CD4-positive, alpha-beta T cell treated with Interleukin-4 for 1 hour (primary cell): ENCODE data around the gene LRIG2.
"Not testable (repeated sequence)": the region's sequence is repeated elsewhere in the genome, so short reads cannot be mapped to it uniquely, and the experiment has no call there.

Experiments used
- DNase-seq, 2 donors: peaks; one replicate each; pipeline ENCODE4 v3.0.0-alpha.2; 2020 to 2022

The LRIG2 gene

DNA sequence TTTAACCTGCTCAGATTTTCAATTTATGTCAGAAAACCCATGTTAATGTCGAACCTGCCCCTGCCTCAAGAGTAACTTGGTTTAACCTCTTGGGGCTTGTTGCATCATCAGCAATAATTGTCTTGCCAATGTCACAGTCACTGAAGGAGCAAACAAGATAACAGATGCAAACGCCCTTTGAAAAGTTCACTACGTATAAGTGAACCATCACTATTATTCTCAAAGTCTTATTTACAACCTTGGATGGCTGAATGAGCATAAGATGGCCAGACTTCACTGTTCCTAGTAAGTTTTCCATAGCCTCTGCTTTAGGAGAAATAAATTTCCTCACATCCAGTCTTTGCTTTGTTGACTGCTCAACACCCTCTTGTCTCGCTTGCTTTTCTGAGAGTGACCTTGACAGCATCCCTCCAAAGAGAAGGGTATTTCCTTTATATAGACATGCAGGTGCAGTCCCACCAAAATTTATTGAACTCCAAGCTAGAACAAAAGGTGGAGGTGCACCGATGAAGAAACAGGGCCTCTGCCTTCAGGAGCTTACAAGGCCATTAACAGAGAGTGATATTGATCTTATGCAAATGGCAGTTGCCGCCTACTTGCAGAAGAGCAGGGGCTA, 749 bp upstream of the LRIG2 start:
- DNase-seq = no peak

GRCh38 chr1:113073479-113073950, 517 bp downstream of the LRIG2 start:
- DNase-seq = no peak

DNA sequence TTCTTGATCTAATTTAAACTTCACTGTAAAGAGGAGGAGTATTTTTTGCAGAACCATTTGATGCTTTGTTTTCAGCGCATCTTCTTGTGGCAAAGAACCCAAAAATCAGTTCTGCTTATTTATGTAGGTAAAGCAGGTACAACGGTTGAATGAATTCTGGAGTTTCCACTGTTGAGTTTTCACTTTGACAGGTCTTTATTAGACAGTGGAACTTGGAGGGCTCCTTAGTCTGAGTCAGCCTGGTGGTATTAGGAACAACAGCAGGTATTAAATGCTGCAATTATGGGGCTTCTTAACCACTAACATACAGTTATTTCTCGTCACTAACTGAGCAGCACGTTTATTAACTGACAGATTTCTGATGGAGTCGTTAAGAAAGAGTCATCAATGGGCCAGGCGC, 1.2 kb downstream of the LRIG2 start:
- DNase-seq = no peak

DNA sequence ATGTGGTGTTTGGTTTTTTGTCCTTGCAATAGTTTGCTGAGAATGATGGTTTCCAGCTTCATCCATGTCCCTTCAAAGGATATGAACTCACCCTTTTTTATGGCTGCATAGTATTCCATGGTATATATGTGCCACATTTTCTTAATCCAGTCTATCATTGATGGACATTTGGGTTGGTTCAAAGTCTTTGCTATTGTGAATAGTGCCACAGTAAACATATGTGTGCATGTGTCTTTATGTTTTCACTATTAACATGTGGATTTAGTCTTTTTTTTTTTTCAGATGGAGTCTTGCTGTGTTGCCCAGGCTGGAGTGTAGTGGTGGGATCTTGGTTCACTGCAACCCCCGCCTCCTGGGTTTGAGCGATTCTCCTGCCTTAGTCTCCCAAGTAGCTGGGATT, 5.0 kb downstream of the LRIG2 start:
- not testable (repeated sequence) for DNase-seq

DNA sequence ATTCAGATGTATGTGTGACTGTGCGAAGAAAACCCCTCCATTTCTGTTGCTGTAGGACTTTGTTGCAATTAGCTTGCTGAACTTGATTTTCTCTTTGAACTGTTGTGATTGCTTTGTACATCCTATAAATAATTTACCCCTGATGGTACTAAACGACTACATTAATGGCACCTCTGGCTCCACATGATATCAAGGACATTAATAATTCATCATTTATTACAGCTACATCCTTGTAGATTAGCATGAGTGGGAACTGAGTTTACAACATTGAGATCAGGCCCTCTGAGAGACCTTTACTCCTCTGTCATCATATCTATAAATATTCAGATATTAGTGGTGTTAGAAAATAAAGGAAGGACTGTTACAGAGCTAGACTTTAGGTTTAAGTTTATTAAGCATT, 13.5 kb downstream of the LRIG2 start:
- no peak for DNase-seq

GRCh38 chr1:113088972-113089371, 16.0 kb downstream of the LRIG2 start:
- DNase-seq = no peak

DNA sequence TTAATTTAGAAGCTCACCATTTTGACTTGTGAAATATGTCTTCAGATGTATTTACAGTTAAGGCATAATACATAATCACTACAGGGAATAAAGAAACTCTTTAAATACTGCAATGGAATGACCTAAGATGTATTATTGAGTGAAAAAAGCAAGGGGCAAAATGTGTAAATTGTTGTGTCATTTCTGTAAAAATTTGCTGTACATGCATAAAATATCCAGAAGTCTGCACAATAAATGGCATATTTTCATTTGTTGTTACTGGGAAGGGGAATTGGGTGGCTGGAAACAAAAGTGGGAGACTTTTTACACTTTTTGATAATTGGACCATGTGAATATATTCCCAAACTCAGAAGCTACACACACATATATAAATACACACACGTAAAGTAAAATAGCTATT, 17.1 kb downstream of the LRIG2 start:
- DNase-seq = no peak

DNA sequence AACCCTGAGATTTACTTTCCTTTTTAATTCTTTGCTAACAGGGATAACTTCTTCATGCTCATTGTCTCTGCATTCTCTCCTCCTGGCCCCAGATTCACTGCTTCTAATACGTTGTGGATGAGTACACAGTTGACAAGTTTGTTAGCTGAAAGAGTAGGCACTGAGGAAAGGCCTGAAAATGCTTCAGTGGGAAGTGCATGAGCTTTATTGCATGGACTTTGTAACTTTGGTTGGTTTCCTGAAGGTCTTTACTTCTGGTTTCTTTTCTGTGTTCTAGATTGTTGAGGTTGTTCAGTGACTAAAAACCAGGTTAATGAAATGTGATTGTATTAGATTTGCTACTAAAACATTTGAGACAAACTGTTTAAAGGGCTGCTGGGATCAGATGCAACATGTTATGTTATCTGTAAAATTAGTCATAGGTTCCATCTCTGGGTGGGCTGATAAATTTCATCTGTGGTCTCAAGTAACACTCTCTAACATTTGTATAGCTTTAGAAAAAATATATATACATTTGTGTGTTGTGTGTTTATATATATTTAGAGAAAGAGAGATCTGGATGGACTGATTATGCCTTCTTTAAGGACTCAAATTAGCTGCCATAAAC, 19.1 kb downstream of the LRIG2 start:
- DNase-seq = no peak

DNA sequence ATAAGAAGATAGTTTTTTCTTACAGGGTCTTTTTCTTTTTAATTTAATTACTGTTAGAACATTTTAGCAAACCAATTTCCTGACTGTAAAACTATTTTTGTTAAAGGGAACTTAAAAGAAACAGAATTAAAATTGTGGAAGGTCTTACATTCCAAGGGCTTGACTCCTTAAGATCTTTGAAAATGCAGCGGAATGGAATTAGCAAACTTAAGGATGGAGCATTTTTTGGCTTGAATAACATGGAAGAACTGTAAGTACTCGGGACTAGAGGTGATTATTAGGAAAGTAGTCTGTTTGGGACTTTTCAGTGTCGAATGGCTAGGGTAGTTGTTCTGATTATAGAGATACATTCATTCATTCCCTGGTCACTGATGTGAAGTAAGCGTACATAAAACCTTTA, 21.5 kb downstream of the LRIG2 start:
- no peak for DNase-seq

DNA sequence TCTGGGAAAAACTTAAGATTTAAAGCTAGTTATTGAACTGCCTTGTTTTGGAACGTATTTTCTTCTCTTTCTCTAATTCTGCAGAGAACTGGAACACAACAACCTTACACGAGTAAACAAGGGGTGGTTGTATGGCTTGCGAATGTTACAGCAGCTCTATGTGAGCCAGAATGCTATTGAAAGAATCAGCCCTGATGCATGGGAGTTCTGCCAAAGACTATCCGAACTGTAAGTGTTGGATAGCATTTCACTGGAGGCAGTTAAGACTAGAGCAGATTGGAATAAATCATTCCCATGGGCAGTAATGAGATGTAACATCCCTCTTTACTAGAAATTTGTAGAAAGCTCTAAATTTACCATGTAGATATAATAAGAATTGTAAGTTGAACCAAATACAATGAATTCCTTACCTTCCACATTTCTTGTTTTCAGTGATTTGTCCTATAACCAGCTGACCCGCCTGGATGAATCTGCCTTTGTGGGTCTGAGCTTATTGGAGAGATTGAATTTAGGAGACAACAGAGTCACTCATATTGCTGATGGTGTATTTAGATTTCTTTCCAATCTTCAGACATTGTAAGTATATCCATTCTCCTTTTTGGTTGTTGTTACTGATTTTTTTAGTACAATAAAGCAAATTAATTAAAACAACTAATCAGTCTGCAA, 22.9 kb downstream of the LRIG2 start:
- DNase-seq = no peak

- DNase-seq = no peak
These were observed 23.5 kb downstream of the LRIG2 start for GRCh38 chr1:113096493-113096892.

- DNase-seq = no peak
These were observed 28.6 kb downstream of the LRIG2 start for GRCh38 chr1:113101588-113101987.

DNA sequence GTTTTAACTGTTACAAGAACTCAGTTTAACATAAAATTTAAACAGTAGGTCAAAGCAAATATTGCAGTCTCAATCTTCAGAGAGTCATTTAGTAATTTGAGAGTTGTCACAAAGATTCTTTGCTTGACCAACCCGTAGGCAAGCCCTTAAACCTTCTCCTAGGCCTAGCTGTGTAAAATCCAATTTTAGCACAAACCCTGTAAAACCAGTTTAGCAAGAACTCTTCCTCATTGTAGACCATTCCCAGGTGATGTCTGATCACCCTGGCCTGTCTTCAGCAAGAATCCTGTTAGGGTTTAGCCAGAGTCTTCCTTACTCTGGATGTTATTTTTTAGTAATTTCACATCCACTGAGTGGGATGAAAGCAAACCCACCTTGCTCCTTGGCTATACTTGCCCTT, 30.1 kb downstream of the LRIG2 start:
- no peak for DNase-seq

GRCh38 chr1:113103977-113104376, 31.0 kb downstream of the LRIG2 start:
- no peak for DNase-seq

DNA sequence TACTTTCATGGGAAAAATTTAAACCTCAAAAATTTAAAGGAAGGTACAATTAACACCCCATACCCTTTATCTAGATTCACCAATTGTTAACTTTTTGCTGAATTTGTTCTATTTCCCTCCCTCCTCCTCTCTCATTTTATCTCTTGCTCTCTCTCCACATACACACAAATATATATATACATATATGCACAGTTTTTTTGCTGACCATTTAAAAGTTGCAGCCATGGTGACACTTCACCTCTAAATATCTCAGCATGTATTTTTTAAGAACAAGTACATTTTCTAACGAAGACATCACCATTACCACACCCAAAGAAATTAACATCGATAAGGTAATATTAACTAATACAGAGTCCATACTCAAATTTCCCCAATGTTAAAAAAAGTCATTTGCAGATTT, 33.9 kb downstream of the LRIG2 start:
- no peak for DNase-seq

DNA sequence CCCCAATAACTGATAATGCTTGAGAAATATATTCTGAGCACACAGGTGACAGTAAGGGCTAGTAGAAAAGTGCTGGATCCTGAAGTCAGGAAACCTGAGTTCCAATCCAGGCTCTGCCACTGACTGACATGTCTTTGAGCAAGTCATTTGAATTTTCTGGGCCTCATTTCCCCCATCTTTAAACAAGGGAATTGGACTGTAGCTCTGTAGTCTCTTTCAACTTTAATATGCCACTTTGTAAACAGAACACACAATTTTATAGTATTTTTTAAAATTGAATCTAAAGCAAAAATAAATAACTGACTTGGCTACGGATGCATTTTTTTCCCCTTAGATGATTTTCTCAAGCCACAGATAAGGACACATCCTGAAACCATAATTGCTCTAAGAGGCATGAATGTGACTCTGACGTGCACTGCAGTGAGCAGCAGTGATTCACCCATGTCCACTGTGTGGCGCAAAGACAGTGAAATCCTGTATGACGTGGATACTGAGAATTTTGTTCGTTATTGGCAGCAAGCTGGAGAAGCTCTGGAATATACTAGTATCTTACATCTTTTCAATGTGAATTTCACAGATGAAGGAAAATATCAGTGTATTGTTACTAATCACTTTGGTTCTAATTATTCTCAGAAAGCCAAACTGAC, 37.0 kb downstream of the LRIG2 start:
- DNase-seq = no peak

- no peak for DNase-seq
These were observed 45.3 kb downstream of the LRIG2 start for GRCh38 chr1:113118266-113118665.

DNA sequence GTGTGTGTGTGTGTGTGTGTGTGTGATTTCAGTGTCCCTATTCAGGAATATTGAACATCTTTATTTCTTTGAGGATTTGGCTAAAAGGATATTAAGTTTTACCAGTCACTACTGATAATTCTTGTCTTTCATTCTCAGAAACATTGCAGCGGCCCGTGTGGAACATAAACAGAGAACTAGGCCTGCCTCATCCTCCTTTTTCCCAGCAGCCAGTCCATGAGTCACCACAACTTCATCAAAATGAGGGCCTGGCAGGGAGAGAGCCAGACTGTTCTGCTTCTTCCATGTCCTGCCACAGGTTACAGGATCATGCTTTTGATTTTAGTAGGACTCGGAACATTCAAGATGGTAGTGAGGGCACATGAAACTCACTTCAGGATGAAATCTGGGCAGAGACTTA, 50.7 kb downstream of the LRIG2 start:
- DNase-seq = no peak

- no peak for DNase-seq
These were observed 51.4 kb downstream of the LRIG2 start for GRCh38 chr1:113124366-113124765.

DNA sequence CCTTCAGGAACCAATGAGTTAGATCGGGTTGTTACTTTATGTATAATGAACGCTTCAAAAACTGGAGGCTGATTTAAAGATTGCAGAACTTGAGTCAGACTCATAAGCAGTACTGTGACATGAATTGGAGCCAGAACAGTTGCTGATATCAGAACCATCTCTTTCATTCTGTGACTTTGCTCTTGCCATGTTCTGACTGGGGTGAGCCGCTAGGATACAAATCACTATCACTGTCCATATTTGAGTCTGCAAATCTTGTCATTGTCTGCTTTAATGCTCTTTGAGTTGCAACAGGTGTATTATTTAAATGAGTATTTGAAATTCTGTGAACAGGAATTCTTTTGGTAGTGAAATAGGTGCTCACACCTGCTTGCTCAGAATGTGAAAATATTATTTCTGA, 52.5 kb downstream of the LRIG2 start:
- no peak for DNase-seq

- DNase-seq = no peak
These were observed 53.2 kb downstream of the LRIG2 start for GRCh38 chr1:113126207-113126606.

- no peak for DNase-seq
These were observed 55.1 kb downstream of the LRIG2 start for GRCh38 chr1:113128116-113128515.

DNA sequence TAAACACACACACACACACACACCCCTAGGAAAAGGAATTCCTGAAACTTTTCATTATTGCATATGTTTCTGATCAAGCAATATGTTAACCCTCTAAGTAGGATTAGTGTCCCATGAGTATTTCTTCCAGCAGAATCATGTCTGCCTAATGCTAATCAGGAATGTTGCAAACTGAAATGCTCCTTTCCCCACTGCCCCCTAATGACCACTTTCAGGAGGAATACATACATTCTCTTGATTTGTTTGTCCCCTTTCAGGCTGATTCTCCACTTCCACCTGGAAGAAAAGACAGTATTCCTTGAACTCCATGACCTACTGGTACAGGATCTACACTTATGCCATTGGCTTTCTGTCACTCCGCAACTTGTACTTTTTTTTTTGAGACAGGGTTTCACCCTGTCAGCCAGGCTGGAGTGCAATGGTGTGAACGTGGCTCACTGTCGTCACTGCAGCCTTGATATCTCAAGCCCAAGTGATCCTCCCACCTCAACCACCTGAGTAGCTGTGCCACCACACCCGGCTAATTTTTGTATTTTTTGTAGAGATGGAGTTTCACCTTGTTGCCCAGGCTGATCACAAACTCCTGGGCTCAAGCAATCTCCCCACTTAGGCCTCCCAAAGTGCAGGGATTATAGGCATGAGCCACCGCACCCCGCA, 56.7 kb downstream of the LRIG2 start:
- no peak for DNase-seq
